Measurements from ENCODE around the gene ARL6IP6. TPM values are rescaled to one million over a fixed set of nuclear protein-coding genes. Genes with fewer than 3 reads are reported as not detected.
"Not testable (repeated sequence)": the region's sequence is repeated elsewhere in the genome, so short reads cannot be mapped to it uniquely, and the experiment has no call there.

Gene ARL6IP6
- total RNA-seq, 1 experiment from 2014 or later, result 27.2 TPM

DNA sequence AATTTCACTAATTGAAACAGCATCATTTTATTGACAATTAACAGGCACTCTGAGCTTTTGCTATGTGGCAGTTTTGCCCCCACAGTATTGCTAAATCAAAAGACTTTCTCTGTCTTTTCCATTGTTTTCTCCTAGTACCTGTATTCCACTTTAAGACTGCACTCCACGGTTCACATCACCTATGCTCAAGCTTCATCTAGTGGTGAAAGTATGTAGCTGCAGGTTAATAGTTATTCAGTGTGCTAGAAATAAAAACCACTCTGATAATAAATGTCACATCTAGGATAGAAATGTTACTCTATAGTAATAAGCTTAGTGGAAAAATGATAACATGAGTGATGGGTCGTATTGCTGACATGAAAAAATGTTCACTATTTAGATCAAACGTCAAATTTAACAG lies 24.6 kb downstream of the ARL6IP6 start:
- no peaks in the 10 kb centered on the region for H3K79me2 ChIP-seq (ENCODE audit: low read depth)
- H3K27me3 ChIP-seq (ENCODE audit: insufficient read depth, low read depth), result no peaks in the 10 kb centered on the region
- H2AFZ ChIP-seq, result no peak overlapping the region
- H4K20me1 ChIP-seq (ENCODE audit: insufficient read depth), result peaks cover 7% of the 10 kb centered on the region
- no peaks in the 10 kb centered on the region; the same call in 1 of the 2 replicates for H3K9me3 ChIP-seq (ENCODE audit: insufficient read depth, low read depth)
- no TSS peak for BruUV-seq (replicated peaks)
- H3K36me3 ChIP-seq (ENCODE audit: low read depth), result 0 out of 2 replicates have a peak, but pooled peaks cover 5% of the 10 kb centered on the region
- H3K4me3 ChIP-seq, result no peak overlapping the region
- DNase-seq, result no peak
- ChIA-PET POLR2A (ENCODE audit: unreplicated experiment) (no interaction called here), CTCF (interaction anchor here (0.6 kb wide), 2 partner anchors 645 to 995 kb away, joined by 6 to 10 read pairs; no protein-coding TSS in a partner anchor)
- no peak overlapping the region for H3K4me2 ChIP-seq
- peaks cover 10% of the 10 kb centered on the region; the same call in 1 of the 2 replicates for H3F3A ChIP-seq (ENCODE audit: insufficient read depth, low read depth)
- intact Hi-C loops (cut with micrococcal nuclease; ENCODE audit: unreplicated experiment), result loop anchor here (2.0 to 10.0 kb wide), 3 partner anchors 566 to 1632 kb away; no protein-coding TSS in a partner anchor
- H3K4me1 ChIP-seq (replicated peaks; ENCODE audit: insufficient read depth), result no peaks in the 10 kb centered on the region
- H3K27ac ChIP-seq, result no peak overlapping the region
- no peaks in the 10 kb centered on the region for H3K9me2 ChIP-seq (ENCODE audit: insufficient read depth)
- TF ChIP-seq, protein P1, sequence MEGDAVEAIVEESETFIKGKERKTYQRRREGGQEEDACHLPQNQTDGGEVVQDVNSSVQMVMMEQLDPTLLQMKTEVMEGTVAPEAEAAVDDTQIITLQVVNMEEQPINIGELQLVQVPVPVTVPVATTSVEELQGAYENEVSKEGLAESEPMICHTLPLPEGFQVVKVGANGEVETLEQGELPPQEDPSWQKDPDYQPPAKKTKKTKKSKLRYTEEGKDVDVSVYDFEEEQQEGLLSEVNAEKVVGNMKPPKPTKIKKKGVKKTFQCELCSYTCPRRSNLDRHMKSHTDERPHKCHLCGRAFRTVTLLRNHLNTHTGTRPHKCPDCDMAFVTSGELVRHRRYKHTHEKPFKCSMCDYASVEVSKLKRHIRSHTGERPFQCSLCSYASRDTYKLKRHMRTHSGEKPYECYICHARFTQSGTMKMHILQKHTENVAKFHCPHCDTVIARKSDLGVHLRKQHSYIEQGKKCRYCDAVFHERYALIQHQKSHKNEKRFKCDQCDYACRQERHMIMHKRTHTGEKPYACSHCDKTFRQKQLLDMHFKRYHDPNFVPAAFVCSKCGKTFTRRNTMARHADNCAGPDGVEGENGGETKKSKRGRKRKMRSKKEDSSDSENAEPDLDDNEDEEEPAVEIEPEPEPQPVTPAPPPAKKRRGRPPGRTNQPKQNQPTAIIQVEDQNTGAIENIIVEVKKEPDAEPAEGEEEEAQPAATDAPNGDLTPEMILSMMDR (conservative IDR thresholded peaks at IDR 0.05), result peak; percentile 66
- TF ChIP-seq EZH2 (IDR thresholded peaks at IDR 0.05; ENCODE audit: low read depth), result no peak

DNA sequence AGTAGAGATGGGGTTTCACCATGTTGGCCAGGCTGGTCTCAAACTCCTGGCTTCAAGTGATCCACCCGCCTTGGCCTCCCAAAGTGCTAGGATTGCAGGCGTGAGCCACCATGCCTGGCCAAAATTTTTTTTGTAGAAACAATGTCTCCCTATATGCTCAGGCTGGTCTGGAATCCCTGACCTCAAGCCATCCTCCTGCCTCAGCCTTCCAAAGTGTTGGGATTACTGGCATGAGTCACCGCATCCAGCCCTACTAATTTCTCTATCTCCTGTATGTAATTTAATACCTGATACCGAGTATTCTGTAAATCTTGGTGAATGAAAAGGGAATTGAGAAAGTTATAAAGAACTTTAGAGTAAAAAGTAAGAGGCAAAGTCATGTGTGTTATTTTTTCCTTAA lies 29.3 kb downstream of the ARL6IP6 start:
- intact Hi-C loops (cut with micrococcal nuclease; ENCODE audit: unreplicated experiment), result loop anchor here (10.0 kb wide), 1 partner anchor 1627 kb away; no protein-coding TSS in a partner anchor
- H3K9me3 ChIP-seq (ENCODE audit: insufficient read depth, low read depth); POLR2A ChIA-PET (ENCODE audit: unreplicated experiment); DNase-seq; H3K4me2 ChIP-seq; H3K79me2 ChIP-seq (ENCODE audit: low read depth); BruUV-seq (replicated peaks); CTCF ChIA-PET; H3F3A ChIP-seq (ENCODE audit: insufficient read depth, low read depth); H3K27ac ChIP-seq; H3K36me3 ChIP-seq (ENCODE audit: low read depth); H2AFZ ChIP-seq; H3K9me2 ChIP-seq (ENCODE audit: insufficient read depth); H3K4me1 ChIP-seq (replicated peaks; ENCODE audit: insufficient read depth); H3K27me3 ChIP-seq (ENCODE audit: insufficient read depth, low read depth); H4K20me1 ChIP-seq (ENCODE audit: insufficient read depth); H3K4me3 ChIP-seq: not testable (repeated sequence)

DNA sequence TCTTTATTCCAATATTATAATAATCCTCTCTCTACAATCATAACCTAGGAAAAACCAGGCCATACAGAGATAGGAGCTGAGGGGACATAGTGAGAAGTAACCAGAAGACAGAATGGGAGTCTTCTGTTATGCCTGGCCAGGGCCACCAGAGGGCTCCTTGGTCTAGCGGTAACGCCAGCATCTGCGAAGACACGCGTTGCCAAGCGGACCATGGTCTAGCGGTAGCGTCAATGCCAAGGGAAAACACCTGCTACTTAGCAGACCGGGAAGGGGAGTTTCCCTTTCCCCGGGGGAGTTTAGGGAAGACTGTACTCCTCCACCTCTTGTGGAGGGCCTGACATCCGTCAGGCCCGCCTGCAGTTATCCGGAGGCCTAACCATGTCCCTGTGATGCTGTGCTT lies 36.6 kb downstream of the ARL6IP6 start:
- H3K79me2 ChIP-seq (ENCODE audit: low read depth), result no peaks in the 10 kb centered on the region
- H3K9me3 ChIP-seq (ENCODE audit: insufficient read depth, low read depth), result no peaks in the 10 kb centered on the region
- H4K20me1 ChIP-seq (ENCODE audit: insufficient read depth), result no peaks in the 10 kb centered on the region; the same call in 1 of the 2 replicates
- H3K4me2 ChIP-seq, result no peak overlapping the region
- intact Hi-C loops (cut with micrococcal nuclease; ENCODE audit: unreplicated experiment), result no loop called here
- no TSS peak for BruUV-seq (replicated peaks)
- CTCF ChIA-PET, result no interaction called here
- H3K36me3 ChIP-seq (ENCODE audit: low read depth), result peaks cover 15% of the 10 kb centered on the region
- H3K27me3 ChIP-seq (ENCODE audit: insufficient read depth, low read depth), result no peaks in the 10 kb centered on the region
- POLR2A ChIA-PET (ENCODE audit: unreplicated experiment), result no interaction called here
- TF ChIP-seq EZH2 (IDR thresholded peaks at IDR 0.05; ENCODE audit: low read depth), result no peak
- TF ChIP-seq, protein P1 (conservative IDR thresholded peaks at IDR 0.05), result 0 out of 2 replicates have a peak, but pooled peaks have one; percentile 18
- no peak overlapping the region for H3K4me3 ChIP-seq
- H3K9me2 ChIP-seq (ENCODE audit: insufficient read depth), result no peaks in the 10 kb centered on the region
- H3F3A ChIP-seq (ENCODE audit: insufficient read depth, low read depth), result no peaks in the 10 kb centered on the region; the same call in 1 of the 2 replicates
- no peak overlapping the region for H3K27ac ChIP-seq
- H3K4me1 ChIP-seq (replicated peaks; ENCODE audit: insufficient read depth), result no peaks in the 10 kb centered on the region
- no peak for DNase-seq
- no peak overlapping the region for H2AFZ ChIP-seq
